Heart left ventricle (tissue), 16 donors: ENCODE data around the gene MRTO4. TPM values are rescaled to one million over a fixed set of nuclear protein-coding genes. Genes with fewer than 3 reads are reported as not detected.
"Not testable (repeated sequence)": the region's sequence is repeated elsewhere in the genome, so short reads cannot be mapped to it uniquely, and the experiment has no call there.

Experiments
- ATAC-seq, 4 donors: fragments of 200-7000 bp; cut with Tn5 transposase; one replicate each; pipeline ENCODE4 v1.9.1; 2020 to 2022; ENCODE audit warnings: moderate library complexity in 4 of 4, mild to moderate bottlenecking in 3 of 4, moderate number of reproducible peaks in 1 of 4
- DNase-seq, 5 donors: peaks; one replicate each; pipeline ENCODE4 v3.0.0-alpha.2; 2020
- H3K27ac ChIP-seq, 12 donors: fragments of 200-600 bp; sonication (generic) in 4 of 12; one replicate each; pipeline versions ENCODE4 v1.5.0 to v1.8.0; 2016 to 2022; ENCODE audit warnings: mild to moderate bottlenecking in 2 of 12
- H3K27me3 ChIP-seq, 9 donors: fragments of 200-600 bp; sonication (generic) in 2 of 9; one replicate each; pipeline versions ENCODE4 v1.5.1 to v1.8.0; 2016 to 2022; ENCODE audit warnings: mild to moderate bottlenecking in 3 of 9
- H3K36me3 ChIP-seq, 9 donors: fragments of 200-600 bp; sonication (generic) in 2 of 9; one replicate each; pipeline versions ENCODE4 v1.5.0 to v1.8.0; 2018 to 2022; ENCODE audit warnings: mild to moderate bottlenecking in 2 of 9
- H3K4me1 ChIP-seq, 12 donors: fragments of 200-600 bp; sonication (generic) in 4 of 12; one replicate each; pipeline versions ENCODE4 v1.5.0 to v1.8.0; 2016 to 2022; ENCODE audit warnings: mild to moderate bottlenecking in 3 of 12
- H3K4me3 ChIP-seq, 12 donors: fragments of 200-600 bp; sonication (generic) in 4 of 12; one replicate each; pipeline versions ENCODE4 v1.5.0 to v1.8.0; 2017 to 2022; ENCODE audit warnings: mild to moderate bottlenecking in 9 of 12, moderate library complexity in 4 of 12
- H3K9me3 ChIP-seq, 12 donors: fragments of 200-600 bp; sonication (generic) in 4 of 12; one replicate each; pipeline versions ENCODE4 v1.5.0 to v1.8.0; 2016 to 2022; ENCODE audit warnings: mild to moderate bottlenecking in 1 of 12
- POLR2A ChIP-seq, 2 donors: fragments of 450-650 bp; IDR thresholded peaks; one replicate each; pipeline ENCODE4 v1.6.1; 2017; ENCODE audit warnings: antibody characterized with exemption in 2 of 2, mild to moderate bottlenecking in 2 of 2, moderate library complexity in 2 of 2
- WGBS, 4 donors: extraction: QIAGEN DNeasy Blood & Tissue Kit in 2 of 4; methylation state at CpG; one replicate each; pipeline versions ENCODE4 v1.1.5 to v1.1.7; 2013 to 2018; 5-methylcytosine and 5-hydroxymethylcytosine counted together
- intact Hi-C, 10 donors: fragments of 100-400 bp; cut with DNase I; formaldehyde crosslinking; loops; one replicate each; pipeline versions ENCODE4 v1.11.1 to v1.14.2; 2022
- polyA plus RNA-seq, 2 donors: library from polyadenylated mRNA; stranded (reverse); fragments of 200-250 nt; gene quantifications; one replicate each; pipeline ENCODE4 v1.2.3, GENCODE V29; 2013
- total RNA-seq, 9 donors: library from RNA; depleted of rRNA in 2 of 9; stranded (reverse); fragments of >200 nt in 2 of 9; fragmentation: NEBNext Ultra II Directional in 3 of 9; extraction: Animal tissue kit (Norgen Biotek cat#: 25700) in 3 of 9; gene quantifications; one replicate each; pipeline versions ENCODE4 v1.1.0 to v1.2.4, GENCODE V29; 2016 to 2023
- TF ChIP-seq, protein P1 (sequence below), 12 donors: fragments of 200-600 bp; sonication (generic) in 4 of 12; IDR thresholded peaks; one replicate each; pipeline versions ENCODE4 v1.5.0 to v1.8.0; 2018 to 2022; ENCODE audit warnings: antibody characterized with exemption in 12 of 12, mild to moderate bottlenecking in 5 of 12
- donor health status: ischemic (EF 13 %, LVEDD 7.1; RV severe dilation, severe dysfunction).
- donor health status: healthy with polysubstance abuse.
- donor health status: DM: no; HTN: yes; CAD: no.
- donor health status: DM: no; HTN: no; CAD: no.
- donor health status: ischemic (EF 25% LVEDD 6.9; RV normal size, moderate dysfunction).
- donor health status: ischemic (EF 25% LVEDD 5.7; RV mildly dilated, moderate dysfunction).
- donor health status: healthy.
- donor health status: DM: yes; HTN: yes; CAD: no.
- donor health status: ischemic (EF 35%, LVEDD 5.7; RV mildly dilated, moderate dysfunction).
- donor health status: nonischemic (EF 11% LVEDD 7.7; RV severe dilation, severe dysfunction).
- donor health status: DM: yes; HTN: yes; CAD: no.
- donor health status: PGD.
- donor health status: ischemic (EF 29% LVEDD 5.4; RV normal size, mild dysfunction).
- donor health status: nonischemic (EF 23%, LVEDD 6.1; RV moderate dilation, normal function).

Gene MRTO4
- total and polyA plus RNA-seq, 11 donors = 8.3 to 56.3 (median 14.9) TPM

DNA sequence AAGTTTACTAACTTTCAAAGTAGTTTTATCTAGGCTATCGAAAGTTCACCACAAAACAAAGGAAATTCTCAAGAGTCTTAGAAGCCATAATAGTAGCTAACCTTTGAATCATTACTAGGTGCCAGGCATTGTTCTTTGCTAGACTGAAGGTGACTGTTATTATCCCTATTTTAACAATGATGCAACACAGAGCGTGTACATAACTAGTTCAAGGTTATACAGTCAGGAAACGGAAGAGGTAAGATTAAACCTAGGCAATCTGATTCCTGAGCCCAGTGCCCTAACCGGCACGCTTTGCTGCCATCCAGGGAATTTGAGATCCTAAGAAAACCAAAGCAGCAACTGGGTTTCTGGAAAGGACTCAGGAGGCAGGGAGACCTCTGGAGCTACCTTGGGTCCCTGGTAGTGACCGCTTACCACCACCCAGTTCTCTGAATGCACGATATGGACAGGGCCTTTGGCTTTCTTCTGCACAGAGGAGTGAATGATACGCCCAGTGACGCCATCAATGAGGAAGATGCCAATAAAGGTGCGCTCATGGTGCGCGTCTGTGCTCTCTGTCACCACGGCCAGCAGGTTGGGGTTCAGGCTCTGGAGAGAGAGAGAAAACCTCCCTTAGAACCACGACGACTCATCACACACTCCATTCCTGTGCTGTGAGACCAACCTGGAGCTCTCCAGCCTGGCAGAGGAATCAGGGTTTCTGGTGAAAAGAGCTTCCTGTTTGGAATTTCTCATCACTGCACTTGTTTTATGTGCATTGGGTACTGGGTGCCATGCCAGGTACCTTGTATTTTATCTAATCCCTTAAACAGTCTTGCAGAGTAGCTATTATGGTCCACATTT, 28.4 kb upstream of the MRTO4 start:
- Histone ChIP-seq H3K9me3 (no peaks in the 10 kb centered on the region), H3K36me3 (peaks cover 0 to 100% (median 94%) of the 10 kb centered on the region in 9 donors), H3K27ac (no peak overlapping the region), H3K4me3 (no peak overlapping the region), H3K27me3 (no peaks in the 10 kb centered on the region), H3K4me1 (peaks cover 0 to 14% (median 0%) of the 10 kb centered on the region in 12 donors)
- WGBS, 4 donors = 85 to 89% (median 86%) methylated on average over 15 of the region's 15 CpGs
- intact Hi-C loops = loop anchor here in 1 of 10 donors (5.0 kb wide), 1 partner anchor 41 kb away; no protein-coding TSS in a partner anchor
- TF ChIP-seq, protein P1, sequence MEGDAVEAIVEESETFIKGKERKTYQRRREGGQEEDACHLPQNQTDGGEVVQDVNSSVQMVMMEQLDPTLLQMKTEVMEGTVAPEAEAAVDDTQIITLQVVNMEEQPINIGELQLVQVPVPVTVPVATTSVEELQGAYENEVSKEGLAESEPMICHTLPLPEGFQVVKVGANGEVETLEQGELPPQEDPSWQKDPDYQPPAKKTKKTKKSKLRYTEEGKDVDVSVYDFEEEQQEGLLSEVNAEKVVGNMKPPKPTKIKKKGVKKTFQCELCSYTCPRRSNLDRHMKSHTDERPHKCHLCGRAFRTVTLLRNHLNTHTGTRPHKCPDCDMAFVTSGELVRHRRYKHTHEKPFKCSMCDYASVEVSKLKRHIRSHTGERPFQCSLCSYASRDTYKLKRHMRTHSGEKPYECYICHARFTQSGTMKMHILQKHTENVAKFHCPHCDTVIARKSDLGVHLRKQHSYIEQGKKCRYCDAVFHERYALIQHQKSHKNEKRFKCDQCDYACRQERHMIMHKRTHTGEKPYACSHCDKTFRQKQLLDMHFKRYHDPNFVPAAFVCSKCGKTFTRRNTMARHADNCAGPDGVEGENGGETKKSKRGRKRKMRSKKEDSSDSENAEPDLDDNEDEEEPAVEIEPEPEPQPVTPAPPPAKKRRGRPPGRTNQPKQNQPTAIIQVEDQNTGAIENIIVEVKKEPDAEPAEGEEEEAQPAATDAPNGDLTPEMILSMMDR (IDR thresholded peaks at IDR 0.05) = no peak
- no peak for TF ChIP-seq POLR2A (IDR thresholded peaks at IDR 0.05)
- no peak for ATAC-seq
- no peak for DNase-seq

DNA sequence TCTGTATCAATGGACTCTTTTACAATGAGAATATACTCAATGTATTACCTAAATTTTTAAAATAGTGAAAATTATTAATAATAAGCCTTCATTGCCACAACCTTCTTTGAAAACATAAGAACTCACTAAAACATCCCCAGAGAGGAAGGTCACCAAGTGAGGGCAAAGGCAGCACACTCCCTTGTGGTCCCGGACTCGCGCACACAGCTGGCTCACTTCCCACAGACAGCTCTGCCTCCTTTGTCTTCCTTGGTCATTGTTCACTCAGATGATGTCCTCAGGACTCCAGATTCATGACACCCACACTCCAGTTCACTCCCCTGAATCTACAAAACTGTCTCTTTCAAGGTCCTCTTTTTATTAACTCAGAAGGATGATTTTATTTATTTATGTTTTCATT, 22.4 kb upstream of the MRTO4 start:
- Histone ChIP-seq H3K36me3 (peaks cover 0 to 100% (median 95%) of the 10 kb centered on the region in 9 donors), H3K27ac (no peak overlapping the region), H3K9me3 (no peaks in the 10 kb centered on the region), H3K4me1 (peaks cover 0 to 20% (median 9%) of the 10 kb centered on the region in 12 donors), H3K4me3 (no peak overlapping the region), H3K27me3 (no peaks in the 10 kb centered on the region)
- WGBS, 4 donors = 41 to 60% (median 57%) methylated on average over 3 of the region's 3 CpGs
- no peak for DNase-seq
- intact Hi-C loops = no loop called here
- no peak for TF ChIP-seq POLR2A (IDR thresholded peaks at IDR 0.05)
- TF ChIP-seq, protein P1 (IDR thresholded peaks at IDR 0.05) = no peak
- ATAC-seq = no peak

DNA sequence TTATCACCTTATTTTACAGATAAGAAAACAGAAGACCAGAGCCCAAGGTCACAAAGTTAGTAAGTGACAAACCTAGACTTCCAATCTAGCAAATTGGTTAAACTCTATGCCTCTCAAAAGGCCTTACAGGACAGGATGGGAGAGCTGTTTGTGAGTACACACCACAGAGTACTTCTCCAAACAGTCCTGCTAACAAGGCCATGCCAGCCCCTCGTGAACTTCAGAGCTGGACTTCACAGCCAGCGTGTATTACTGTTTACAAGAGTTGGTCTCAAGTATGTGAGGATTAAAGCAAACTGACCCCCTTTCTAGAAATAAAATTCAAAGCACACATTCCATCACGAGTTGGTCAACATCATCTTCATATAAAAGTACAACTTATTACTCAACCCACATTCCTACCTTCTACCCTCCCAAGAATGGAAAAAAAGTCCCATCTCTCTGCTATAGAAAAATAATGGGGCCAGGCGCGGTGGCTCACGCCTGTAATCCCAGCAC, 21.7 kb upstream of the MRTO4 start:
- ATAC-seq (no peak), DNase-seq (no peak)
- H3K27me3 ChIP-seq = no peaks in the 10 kb centered on the region
- no peak overlapping the region for H3K27ac ChIP-seq
- H3K4me1 ChIP-seq = peaks cover 0 to 23% (median 9%) of the 10 kb centered on the region in 12 donors
- H3K4me3 ChIP-seq = no peak overlapping the region
- WGBS, 4 donors = 91 to 96% (median 93%) methylated on average over 6 of the region's 6 CpGs
- H3K36me3 ChIP-seq = peaks cover 0 to 100% (median 95%) of the 10 kb centered on the region in 9 donors
- intact Hi-C loops = loop anchor here in 1 of 10 donors (10.0 kb wide), 1 partner anchor 345 kb away; no protein-coding TSS in a partner anchor
- no peak for TF ChIP-seq POLR2A (IDR thresholded peaks at IDR 0.05)
- TF ChIP-seq, protein P1 (IDR thresholded peaks at IDR 0.05) = no peak
- H3K9me3 ChIP-seq = no peaks in the 10 kb centered on the region

DNA sequence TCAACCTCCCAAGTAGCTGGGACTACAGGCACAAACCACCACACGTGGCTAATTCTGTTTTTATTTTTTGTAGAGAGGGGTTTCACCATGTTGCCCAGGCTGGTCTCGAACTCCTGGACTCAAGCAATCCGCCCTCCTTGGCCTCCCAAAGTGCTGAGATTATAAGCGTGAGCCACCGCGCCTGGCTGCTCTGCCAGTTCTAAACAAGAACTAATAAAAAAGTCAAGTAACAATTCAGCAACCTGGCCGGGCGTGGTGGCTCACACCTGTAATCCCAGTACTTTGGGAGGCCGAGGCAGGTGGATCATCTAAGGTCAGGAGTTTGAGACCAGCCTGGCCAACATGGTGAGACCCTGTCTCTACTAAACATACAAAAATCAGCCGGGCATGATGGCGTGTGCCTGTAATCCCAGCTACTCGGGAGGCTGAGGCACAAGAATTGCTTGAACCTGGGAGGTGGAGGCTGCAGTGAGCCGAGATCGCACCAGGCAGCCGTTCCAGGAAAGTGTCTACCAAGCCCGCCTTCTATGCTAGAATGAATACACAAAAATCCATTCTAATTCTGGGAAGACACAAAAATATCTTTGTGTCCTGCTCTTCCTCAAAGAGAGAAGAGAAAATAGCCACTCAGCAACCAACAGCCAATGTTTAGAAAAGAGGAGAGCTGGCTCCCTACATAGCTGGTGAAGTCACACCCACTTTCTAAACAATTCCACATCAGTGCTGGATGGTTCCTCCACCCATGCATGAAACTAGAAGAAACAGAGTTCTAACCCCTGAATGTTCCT, 19.7 kb upstream of the MRTO4 start:
- H3K9me3 ChIP-seq, DNase-seq, H3K27me3 ChIP-seq, H3K4me3 ChIP-seq: not testable (repeated sequence)
- H3K4me1 ChIP-seq = peaks cover 0 to 23% (median 9%) of the 10 kb centered on the region in 12 donors
- peak overlapping the region in 8 of 12 donors; percentile 27 to 77 (median 52) for H3K27ac ChIP-seq
- intact Hi-C loops = loop anchor here in 1 of 10 donors (10.0 kb wide), 1 partner anchor 347 kb away; no protein-coding TSS in a partner anchor
- H3K36me3 ChIP-seq = peaks cover 2 to 100% (median 93%) of the 10 kb centered on the region in 9 donors
- 91 to 95% (median 93%) methylated on average over 16 of the region's 16 CpGs for WGBS, 4 donors
- ATAC-seq = peak in 2 of 4 donors; percentile 12 to 19
